K562 (cell line): Measurements from ENCODE around the gene GRIK5. TPM values are rescaled to one million over a fixed set of nuclear protein-coding genes. Genes with fewer than 3 reads are reported as not detected.

Experiments used
- ARID2 ChIP-seq: fragments of 450-650 bp; IDR thresholded peaks from 2 replicates; pipeline ENCODE4 v1.6.1; 2017; ENCODE audit warnings: antibody characterized with exemption, mild to moderate bottlenecking
- ARNT ChIP-seq, 2 experiments: fragments of 450-650 bp; IDR thresholded peaks; 2 replicates each; pipeline ENCODE4 v1.6.1; 2016; ENCODE audit warnings: mild to moderate bottlenecking in 1 of 2
- BCL6 ChIP-seq: fragments of 250-450 bp; sonication (Bioruptor Pico); IDR thresholded peaks from 2 replicates; pipeline ENCODE4 v1.4.0; 2020
- BCLAF1 ChIP-seq, 2 experiments: fragments of 450-650 bp in 1 of 2; IDR thresholded peaks; 2 replicates each; pipeline ENCODE4 v1.6.1; 2011 to 2017; ENCODE audit warnings: low read depth in 2 of 2, antibody characterized with exemption in 1 of 2, borderline replicate concordance in 1 of 2, low read length in 1 of 2, mild to moderate bottlenecking in 1 of 2, mixed read lengths in 1 of 2; ENCODE audit not compliant: control insufficient read depth in 1 of 2
- CREB1 ChIP-seq, 2 experiments: sonication (generic) in 1 of 2; formaldehyde crosslinking in 1 of 2; IDR thresholded peaks; 2 replicates each; pipeline versions ENCODE4 v1.6.1 to v1.8.0; 2012 to 2022; ENCODE audit warnings: inconsistent platforms in 1 of 2, mild to moderate bottlenecking in 1 of 2, missing genetic modification reagents in 1 of 2, moderate library complexity in 1 of 2
- ESRRA ChIP-seq: fragments of 450-650 bp; IDR thresholded peaks from 2 replicates; pipeline ENCODE4 v1.6.1; 2014; ENCODE audit warnings: low read depth, mild to moderate bottlenecking, moderate library complexity, borderline replicate concordance
- EWSR1 ChIP-seq: fragments of 450-650 bp; IDR thresholded peaks from 2 replicates; pipeline ENCODE4 v1.6.1; 2018; ENCODE audit warnings: borderline replicate concordance, mild to moderate bottlenecking, low read depth, moderate library complexity; ENCODE audit not compliant: partially characterized antibody
- FOXK2 ChIP-seq, 2 experiments: fragments of 450-650 bp; IDR thresholded peaks in 1 of 2; conservative IDR thresholded peaks in 1 of 2; 2 replicates each; pipeline ENCODE4 v1.6.1; 2016; ENCODE audit warnings: low read depth in 2 of 2, mild to moderate bottlenecking in 1 of 2
- GMEB1 ChIP-seq: fragments of 250-450 bp; sonication (Bioruptor Pico); IDR thresholded peaks from 2 replicates; pipeline ENCODE4 v1.4.0; 2020; ENCODE audit warnings: mild to moderate bottlenecking
- IRF2 ChIP-seq: sonication (generic); formaldehyde crosslinking; IDR thresholded peaks from 2 replicates; pipeline ENCODE4 v1.8.1; 2022; ENCODE audit warnings: mild to moderate bottlenecking, missing genetic modification reagents
- JUN ChIP-seq, 2 experiments: sonication (generic) in 1 of 2; formaldehyde crosslinking in 1 of 2; IDR thresholded peaks; 2 replicates each; pipeline versions ENCODE4 v1.6.1 to v1.8.0; 2012 to 2022; ENCODE audit warnings: borderline replicate concordance in 2 of 2, mild to moderate bottlenecking in 2 of 2, improper control_type of control experiment in 1 of 2, low read depth in 1 of 2, low read length in 1 of 2, missing genetic modification reagents in 1 of 2
- MEIS2 ChIP-seq: fragments of 450-650 bp; IDR thresholded peaks from 2 replicates; pipeline ENCODE4 v1.6.1; 2014; ENCODE audit warnings: mild to moderate bottlenecking; ENCODE audit not compliant: partially characterized antibody
- MYNN ChIP-seq, 2 experiments: sonication (generic); formaldehyde crosslinking in 1 of 2; IDR thresholded peaks; 2 replicates each; pipeline versions ENCODE4 v1.5.0 to v1.6.1; 2016 to 2020; ENCODE audit warnings: antibody characterized with exemption in 1 of 2, missing genetic modification reagents in 1 of 2
- NONO ChIP-seq, 2 experiments: fragments of 200-400 bp in 1 of 2; fragments of 450-650 bp in 1 of 2; formaldehyde crosslinking in 1 of 2; IDR thresholded peaks; 2 replicates each; pipeline ENCODE4 v1.6.1; 2017; ENCODE audit warnings: low read depth in 2 of 2, mild to moderate bottlenecking in 2 of 2, moderate library complexity in 2 of 2, low read length in 1 of 2
- PCBP2 ChIP-seq: fragments of 200-400 bp; formaldehyde crosslinking; IDR thresholded peaks from 2 replicates; pipeline ENCODE4 v1.6.1; 2018; ENCODE audit warnings: low read length, low read depth, mild to moderate bottlenecking, moderate library complexity; ENCODE audit not compliant: poor library complexity, severe bottlenecking
- POLR2AphosphoS2 ChIP-seq: IDR thresholded peaks from 2 replicates; pipeline ENCODE4 v1.6.1; 2012; ENCODE audit warnings: low read length, improper control_type of control experiment
- RAD51 ChIP-seq: fragments of 450-650 bp; IDR thresholded peaks from 2 replicates; pipeline ENCODE4 v1.7.1; 2016; ENCODE audit warnings: low read depth, mild to moderate bottlenecking, borderline replicate concordance
- SMC3 ChIP-seq: conservative IDR thresholded peaks from 2 replicates; pipeline ENCODE4 v1.6.1; 2011; ENCODE audit warnings: low read depth, low read length, improper control_type of control experiment; ENCODE audit not compliant: insufficient read depth
- ZEB2 ChIP-seq: fragments of 450-650 bp; IDR thresholded peaks from 2 replicates; pipeline ENCODE4 v1.6.1; 2016
- polyA plus RNA-seq, 8 experiments: library from polyadenylated mRNA; depleted of rRNA in 4 of 8; stranded (reverse) in 5 of 8; unstranded in 3 of 8; fragments of >200 nt; fragmentation: Nextera tagmentation in 2 of 8; fragmentation: Illumina TruSeq in 1 of 8; extraction: Ambion mirVana in 2 of 8; extraction: Trizol in 1 of 8; gene quantifications; 2 replicates each; pipeline versions ENCODE4 v1.2.1 to v1.2.3, GENCODE V29; 2011 to 2014; ENCODE audit warnings: inconsistent platforms in 1 of 8, missing spikeins in 1 of 8
- total RNA-seq, 7 experiments: library from RNA; depleted of rRNA in 6 of 7; stranded (reverse); fragments of >200 nt in 6 of 7; fragmentation: Illumina TruSeq in 2 of 7; extraction: Trizol in 2 of 7; gene quantifications; 2 replicates each; pipeline versions ENCODE4 v1.2.1 to v1.2.3, GENCODE V29; 2011 to 2021; ENCODE audit warnings: low replicate concordance in 1 of 7
- TF ChIP-seq, protein P1 (sequence below): fragments of 200-800 bp; sonication (Bioruptor generic); IDR thresholded peaks from 2 replicates; pipeline ENCODE4 v1.6.1; 2017; ENCODE audit warnings: missing genetic modification characterization, missing compliant biosample characterization

Gene GRIK5
- total and polyA plus RNA-seq, 9 of the 15 experiments (the other 6 are each of a cell fraction or from before 2014, with no cell fraction given): 0.04 to 0.55 (median 0.27) TPM; not detected in 2

DNA sequence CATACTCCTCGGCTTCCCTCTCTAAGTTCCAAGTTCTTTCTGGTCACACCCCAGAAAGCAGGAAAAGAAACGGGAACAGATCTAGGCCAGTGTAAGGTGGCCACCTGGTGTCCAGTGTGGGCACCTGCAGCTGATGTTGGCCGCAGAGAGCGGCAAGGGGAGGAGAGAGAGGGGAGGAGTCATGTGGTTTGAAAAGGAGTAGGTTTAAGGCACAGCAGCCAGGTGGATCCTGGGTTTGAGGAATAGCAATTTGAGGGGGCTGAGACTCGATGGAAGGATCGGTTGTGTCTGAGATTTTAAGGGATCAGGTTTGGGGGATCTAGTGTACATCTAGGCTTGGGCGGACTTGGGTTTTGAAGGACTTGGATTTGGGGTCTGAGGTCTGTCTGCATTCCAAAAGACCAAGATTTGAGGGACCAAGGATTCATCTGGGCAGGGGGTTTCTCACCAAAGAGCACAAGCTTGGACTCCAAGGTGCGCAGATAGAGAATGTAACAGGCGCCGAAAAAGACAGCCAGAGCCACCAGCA, 112.1 kb downstream of the GRIK5 start (continued):
- TF ChIP-seq, protein P1, sequence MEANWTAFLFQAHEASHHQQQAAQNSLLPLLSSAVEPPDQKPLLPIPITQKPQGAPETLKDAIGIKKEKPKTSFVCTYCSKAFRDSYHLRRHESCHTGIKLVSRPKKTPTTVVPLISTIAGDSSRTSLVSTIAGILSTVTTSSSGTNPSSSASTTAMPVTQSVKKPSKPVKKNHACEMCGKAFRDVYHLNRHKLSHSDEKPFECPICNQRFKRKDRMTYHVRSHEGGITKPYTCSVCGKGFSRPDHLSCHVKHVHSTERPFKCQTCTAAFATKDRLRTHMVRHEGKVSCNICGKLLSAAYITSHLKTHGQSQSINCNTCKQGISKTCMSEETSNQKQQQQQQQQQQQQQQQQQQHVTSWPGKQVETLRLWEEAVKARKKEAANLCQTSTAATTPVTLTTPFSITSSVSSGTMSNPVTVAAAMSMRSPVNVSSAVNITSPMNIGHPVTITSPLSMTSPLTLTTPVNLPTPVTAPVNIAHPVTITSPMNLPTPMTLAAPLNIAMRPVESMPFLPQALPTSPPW (CRISPR knock-in tag): peak; percentile 39
- TF ChIP-seq PCBP2 (no peak), CREB1 (IDR thresholded peaks at IDR 0.05) (no peak), CREB1 (CRISPR knock-in tag; IDR thresholded peaks at IDR 0.05) (peak; percentile 9; the same call in 1 of the 2 replicates), SMC3 (peak; percentile 88), ARNT (IDR thresholded peaks at IDR 0.05) (peak in 1 of 2 experiments; percentile 48; a peak in 1 of 4 replicates), GMEB1 (CRISPR knock-in tag) (0 out of 2 replicates have a peak, but pooled peaks have one; percentile 8), ESRRA (peak; percentile 13; the same call in 1 of the 2 replicates), IRF2 (CRISPR knock-in tag) (no peak), JUN (IDR thresholded peaks at IDR 0.05; ENCODE audit: borderline replicate concordance, low read depth, low read length) (no peak), JUN (CRISPR knock-in tag; IDR thresholded peaks at IDR 0.05; ENCODE audit: borderline replicate concordance) (no peak), MEIS2 (no peak), RAD51 (peak; percentile 70), POLR2AphosphoS2 (no peak), NONO (IDR thresholded peaks at IDR 0.05; ENCODE audit: low read depth in 2 of 2, low read length in 1 of 2) (no peak), EWSR1 (no peak), MYNN (IDR thresholded peaks at IDR 0.05) (0 out of 2 replicates have a peak, but pooled peaks have one; percentile 19), MYNN (CRISPR knock-in tag; IDR thresholded peaks at IDR 0.05) (no peak), ZEB2 (peak; percentile 45; the same call in 1 of the 2 replicates), BCL6 (CRISPR knock-in tag) (no peak), BCLAF1 (IDR thresholded peaks at IDR 0.05; ENCODE audit: borderline replicate concordance in 1 of 2, control insufficient read depth in 1 of 2, low read depth in 2 of 2, low read length in 1 of 2) (0 out of 4 replicates have a peak, but pooled peaks of 1 of the 2 experiments have one; percentile 23), ARID2 (peak; percentile 78; the same call in 1 of the 2 replicates), FOXK2 (conservative IDR thresholded peaks at IDR 0.05 in 1 of 2, IDR thresholded peaks at IDR 0.05 in 1 of 2; ENCODE audit: low read depth in 2 of 2) (peak in 1 of 2 experiments; percentile 40; a peak in 1 of 4 replicates)
